ENCODE data around the gene ANO1. TPM values are rescaled to one million over a fixed set of nuclear protein-coding genes. Genes with fewer than 3 reads are reported as not detected.

The ANO1 gene
- total RNA-seq, 1 experiment from 2014 or later: 41.7 TPM

DNA sequence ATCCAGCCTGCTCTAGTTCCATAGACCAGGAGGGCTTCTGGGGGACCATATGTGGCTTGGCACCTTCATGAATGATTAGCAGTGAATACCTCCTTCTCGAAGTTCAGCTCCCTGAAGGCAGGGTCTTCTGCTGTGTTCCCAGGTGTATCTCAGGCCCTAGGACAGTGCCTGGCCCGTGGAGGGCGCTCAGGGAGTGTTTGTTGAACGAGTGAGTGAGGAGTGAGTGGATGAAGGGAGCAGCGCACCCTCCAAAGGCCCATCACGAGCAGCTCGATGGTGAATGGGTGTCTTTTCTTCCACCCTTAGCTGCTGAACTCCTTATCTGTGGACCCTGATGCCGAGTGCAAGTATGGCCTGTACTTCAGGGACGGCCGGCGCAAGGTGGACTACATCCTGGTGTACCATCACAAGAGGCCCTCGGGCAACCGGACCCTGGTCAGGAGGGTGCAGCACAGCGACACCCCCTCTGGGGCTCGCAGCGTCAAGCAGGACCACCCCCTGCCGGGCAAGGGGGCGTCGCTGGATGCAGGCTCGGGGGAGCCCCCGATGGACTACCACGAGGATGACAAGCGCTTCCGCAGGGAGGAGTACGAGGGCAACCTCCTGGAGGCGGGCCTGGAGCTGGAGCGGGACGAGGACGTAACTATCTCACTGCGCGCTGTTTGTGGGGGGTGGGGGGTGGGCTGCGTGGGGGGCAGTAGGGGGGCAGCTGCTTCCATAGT lies 9.5 kb downstream of the ANO1 start:
- H3K4me1 ChIP-seq (ENCODE audit: control insufficient read depth in 1 of 2, insufficient read depth in 2 of 2, low read length in 2 of 2): no peaks in the 10 kb centered on the region; a peak in 1 of 4 replicates
- no peaks in the 10 kb centered on the region for H4K20me1 ChIP-seq (ENCODE audit: insufficient read depth)
- ChIA-PET CTCF (interaction anchor here (1.3 kb wide), 1 partner anchor 90 kb away, joined by 3 read pairs; no protein-coding TSS in a partner anchor), RAD21 (ENCODE audit: low non-redundant PET in 1 of 2, low total read pairs in 2 of 2, uncharacterized antibody in 2 of 2, unreplicated experiment in 2 of 2) (no interaction called here), POLR2A (no interaction called here)
- H3K27me3 ChIP-seq (ENCODE audit: insufficient read depth, low read length): no peaks in the 10 kb centered on the region
- no peak overlapping the region for H2AFZ ChIP-seq (ENCODE audit: low read depth, low read length, poor library complexity, severe bottlenecking)
- H3K4me2 ChIP-seq (ENCODE audit: low read length): no peak overlapping the region
- no peak overlapping the region for H3K27ac ChIP-seq (ENCODE audit: low read depth, low read length)
- intact Hi-C loops (cut with micrococcal nuclease): no loop called here
- H3K9me3 ChIP-seq (ENCODE audit: control insufficient read depth in 1 of 2, insufficient read depth in 1 of 2, low read depth in 1 of 2, low read length in 2 of 2): no peaks in the 10 kb centered on the region
- DNase-seq (ENCODE audit: low read depth, low spot score) (no peak), ATAC-seq (peak; percentile 61)
- no peak overlapping the region for H3K4me3 ChIP-seq (replicated peaks in 1 of 2; ENCODE audit: low read depth in 1 of 2, low read length in 2 of 2)
- peaks cover 0 to 8% of the 10 kb centered on the region in 2 experiments; a peak in 1 of 4 replicates for H3K36me3 ChIP-seq (ENCODE audit: control insufficient read depth in 1 of 2, insufficient read depth in 2 of 2, low read length in 2 of 2)
- BruUV-seq (replicated peaks): no TSS peak
- H3K9ac ChIP-seq (ENCODE audit: low read length): no peak overlapping the region
- TF ChIP-seq CBX3 (IDR thresholded peaks at IDR 0.05; ENCODE audit: low read depth) (no peak), RAD21 (IDR thresholded peaks at IDR 0.05; ENCODE audit: low read depth) (peak; percentile 23; the same call in 1 of the 2 replicates)
- H3K9me2 ChIP-seq (ENCODE audit: insufficient read depth): no peaks in the 10 kb centered on the region
- peaks cover 20% of the 10 kb centered on the region; the same call in 1 of the 2 replicates for H3K79me2 ChIP-seq (ENCODE audit: insufficient read depth, low read length)

DNA sequence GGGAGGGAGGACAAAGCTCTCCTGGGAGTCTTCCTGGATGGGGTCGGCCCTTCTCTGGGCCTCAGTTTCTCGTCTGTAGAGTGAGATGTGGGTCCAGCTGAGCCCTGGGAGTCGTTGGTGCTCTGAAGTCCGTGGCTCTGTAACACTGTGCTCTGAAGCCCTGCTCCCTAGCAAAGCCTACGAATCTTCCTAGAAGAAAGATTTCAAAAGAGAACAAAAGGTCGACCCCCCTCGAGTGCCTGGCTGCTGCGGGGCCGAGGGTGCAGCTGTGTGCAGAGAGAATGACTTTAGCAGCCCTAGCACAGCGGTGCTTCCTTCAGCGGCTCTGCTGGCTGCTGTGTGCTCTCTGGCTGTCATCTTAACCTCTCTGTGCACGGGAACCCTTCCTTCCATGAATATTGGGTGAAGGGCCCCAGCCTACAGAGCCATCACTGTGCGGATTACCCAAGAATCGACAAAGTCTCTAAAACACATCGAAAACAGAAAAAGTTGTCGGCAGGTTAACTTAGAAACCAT lies 10.7 kb downstream of the ANO1 start:
- no peak for DNase-seq (ENCODE audit: low read depth, low spot score)
- CTCF ChIA-PET: no interaction called here
- Histone ChIP-seq H3K9me3 (ENCODE audit: control insufficient read depth in 1 of 2, insufficient read depth in 1 of 2, low read depth in 1 of 2, low read length in 2 of 2) (no peaks in the 10 kb centered on the region), H4K20me1 (ENCODE audit: insufficient read depth) (no peaks in the 10 kb centered on the region), H3K4me1 (ENCODE audit: control insufficient read depth in 1 of 2, insufficient read depth in 2 of 2, low read length in 2 of 2) (no peaks in the 10 kb centered on the region; a peak in 1 of 4 replicates), H3K9ac (ENCODE audit: low read length) (no peak overlapping the region), H3K9me2 (ENCODE audit: insufficient read depth) (no peaks in the 10 kb centered on the region), H3K36me3 (ENCODE audit: control insufficient read depth in 1 of 2, insufficient read depth in 2 of 2, low read length in 2 of 2) (peaks cover 0 to 8% of the 10 kb centered on the region in 2 experiments; a peak in 1 of 4 replicates), H3K27ac (ENCODE audit: low read depth, low read length) (no peak overlapping the region), H3K27me3 (ENCODE audit: insufficient read depth, low read length) (no peaks in the 10 kb centered on the region), H3K4me3 (replicated peaks in 1 of 2; ENCODE audit: low read depth in 1 of 2, low read length in 2 of 2) (no peak overlapping the region), H3K4me2 (ENCODE audit: low read length) (no peak overlapping the region), H2AFZ (ENCODE audit: low read depth, low read length, poor library complexity, severe bottlenecking) (no peak overlapping the region), H3K79me2 (ENCODE audit: insufficient read depth, low read length) (peaks cover 13% of the 10 kb centered on the region; the same call in 1 of the 2 replicates)
- POLR2A ChIA-PET: no interaction called here
- RAD21 ChIA-PET (ENCODE audit: low non-redundant PET in 1 of 2, low total read pairs in 2 of 2, uncharacterized antibody in 2 of 2, unreplicated experiment in 2 of 2): no interaction called here
- no TSS peak for BruUV-seq (replicated peaks)
- no peak for ATAC-seq
- intact Hi-C loops (cut with micrococcal nuclease): no loop called here
- TF ChIP-seq YY1 (IDR thresholded peaks at IDR 0.05; ENCODE audit: extremely low read depth, insufficient replicate concordance, low read depth, low read length) (no peak), EZH2phosphoT487 (IDR thresholded peaks at IDR 0.05; ENCODE audit: borderline replicate concordance) (no peak), POLR2A (IDR thresholded peaks at IDR 0.05; ENCODE audit: borderline replicate concordance, extremely low read depth, insufficient read depth, insufficient read length) (no peak), SIN3A (IDR thresholded peaks at IDR 0.05; ENCODE audit: low read depth) (no peak), ELF1 (IDR thresholded peaks at IDR 0.05; ENCODE audit: borderline replicate concordance, low read depth) (no peak), RAD21 (IDR thresholded peaks at IDR 0.05; ENCODE audit: low read depth) (no peak), FOSL1 (IDR thresholded peaks at IDR 0.05; ENCODE audit: low read depth) (no peak)
- TF ChIP-seq, protein P1, sequence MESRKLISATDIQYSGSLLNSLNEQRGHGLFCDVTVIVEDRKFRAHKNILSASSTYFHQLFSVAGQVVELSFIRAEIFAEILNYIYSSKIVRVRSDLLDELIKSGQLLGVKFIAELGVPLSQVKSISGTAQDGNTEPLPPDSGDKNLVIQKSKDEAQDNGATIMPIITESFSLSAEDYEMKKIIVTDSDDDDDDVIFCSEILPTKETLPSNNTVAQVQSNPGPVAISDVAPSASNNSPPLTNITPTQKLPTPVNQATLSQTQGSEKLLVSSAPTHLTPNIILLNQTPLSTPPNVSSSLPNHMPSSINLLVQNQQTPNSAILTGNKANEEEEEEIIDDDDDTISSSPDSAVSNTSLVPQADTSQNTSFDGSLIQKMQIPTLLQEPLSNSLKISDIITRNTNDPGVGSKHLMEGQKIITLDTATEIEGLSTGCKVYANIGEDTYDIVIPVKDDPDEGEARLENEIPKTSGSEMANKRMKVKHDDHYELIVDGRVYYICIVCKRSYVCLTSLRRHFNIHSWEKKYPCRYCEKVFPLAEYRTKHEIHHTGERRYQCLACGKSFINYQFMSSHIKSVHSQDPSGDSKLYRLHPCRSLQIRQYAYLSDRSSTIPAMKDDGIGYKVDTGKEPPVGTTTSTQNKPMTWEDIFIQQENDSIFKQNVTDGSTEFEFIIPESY (IDR thresholded peaks at IDR 0.05; ENCODE audit: extremely low read depth, insufficient replicate concordance, low read length): no peak
- TF ChIP-seq, protein P2, sequence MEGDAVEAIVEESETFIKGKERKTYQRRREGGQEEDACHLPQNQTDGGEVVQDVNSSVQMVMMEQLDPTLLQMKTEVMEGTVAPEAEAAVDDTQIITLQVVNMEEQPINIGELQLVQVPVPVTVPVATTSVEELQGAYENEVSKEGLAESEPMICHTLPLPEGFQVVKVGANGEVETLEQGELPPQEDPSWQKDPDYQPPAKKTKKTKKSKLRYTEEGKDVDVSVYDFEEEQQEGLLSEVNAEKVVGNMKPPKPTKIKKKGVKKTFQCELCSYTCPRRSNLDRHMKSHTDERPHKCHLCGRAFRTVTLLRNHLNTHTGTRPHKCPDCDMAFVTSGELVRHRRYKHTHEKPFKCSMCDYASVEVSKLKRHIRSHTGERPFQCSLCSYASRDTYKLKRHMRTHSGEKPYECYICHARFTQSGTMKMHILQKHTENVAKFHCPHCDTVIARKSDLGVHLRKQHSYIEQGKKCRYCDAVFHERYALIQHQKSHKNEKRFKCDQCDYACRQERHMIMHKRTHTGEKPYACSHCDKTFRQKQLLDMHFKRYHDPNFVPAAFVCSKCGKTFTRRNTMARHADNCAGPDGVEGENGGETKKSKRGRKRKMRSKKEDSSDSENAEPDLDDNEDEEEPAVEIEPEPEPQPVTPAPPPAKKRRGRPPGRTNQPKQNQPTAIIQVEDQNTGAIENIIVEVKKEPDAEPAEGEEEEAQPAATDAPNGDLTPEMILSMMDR (IDR thresholded peaks at IDR 0.05 in 2 of 3, conservative IDR thresholded peaks at IDR 0.05 in 1 of 3; ENCODE audit: borderline replicate concordance in 1 of 3, insufficient read depth in 1 of 3, low read depth in 2 of 3, low read length in 2 of 3): no peak

All from HCT116 (cell line).